A673 (cell line): ENCODE results near the gene CYTH1. TPM values are rescaled to one million over a fixed set of nuclear protein-coding genes. Genes with fewer than 3 reads are reported as not detected.
"Not testable (repeated sequence)": the region's sequence is repeated elsewhere in the genome, so short reads cannot be mapped to it uniquely, and the experiment has no call there.

Experiments used
- BruUV-seq: library from RNA; stranded (reverse); fragments of 400-500 nt; replicated peaks from 2 replicates; lab custom pipeline; 2021; lab: Mats Ljungman, UMichigan
- CTCF ChIA-PET: fragments of 300-600 bp; sonication (Branson Sonifier 250); formaldehyde crosslinking; loops from one replicate; lab custom pipeline; 2022; ENCODE audit warnings: antibody characterized with exemption; lab: Charles Lee
- POLR2A ChIA-PET: fragments of 300-600 bp; sonication (Branson Sonifier 250); formaldehyde crosslinking; loops from one replicate; lab custom pipeline; 2022; ENCODE audit warnings: antibody characterized with exemption; ENCODE audit not compliant: low non-redundant PET; lab: Charles Lee
- DNase-seq: peaks from one replicate; pipeline ENCODE4 v3.0.0-alpha.2; 2015; ENCODE audit warnings: low spot score
- H3K27ac ChIP-seq: fragments of 200-600 bp; sonication (generic); 2 replicates; pipeline ENCODE4 v1.5.1; 2016; ENCODE audit warnings: mixed run types, low read depth, mild to moderate bottlenecking, mixed read lengths, antibody characterized with exemption, low read length; ENCODE audit not compliant: poor library complexity, severe bottlenecking
- H3K27me3 ChIP-seq: fragments of 200-600 bp; sonication (generic); replicated peaks from 2 replicates; pipeline ENCODE4 v1.6.1; 2017; ENCODE audit warnings: mixed run types, low read depth, mild to moderate bottlenecking, mixed read lengths, antibody characterized with exemption, low read length; ENCODE audit not compliant: insufficient read depth, poor library complexity
- H3K36me3 ChIP-seq: fragments of 200-600 bp; sonication (generic); 2 replicates; pipeline ENCODE4 v1.6.1; 2016; ENCODE audit warnings: mixed run types, mild to moderate bottlenecking, mixed read lengths, antibody characterized with exemption, low read length; ENCODE audit not compliant: insufficient read depth, poor library complexity, severe bottlenecking
- H3K4me1 ChIP-seq: fragments of 200-600 bp; sonication (generic); 2 replicates; pipeline ENCODE4 v1.6.1; 2017; ENCODE audit warnings: mixed run types, mild to moderate bottlenecking, mixed read lengths, antibody characterized with exemption, low read length; ENCODE audit not compliant: insufficient read depth, poor library complexity, severe bottlenecking
- H3K4me3 ChIP-seq: fragments of 200-600 bp; sonication (generic); 2 replicates; pipeline ENCODE4 v1.5.1; 2016; ENCODE audit warnings: low read depth, mixed run types, mild to moderate bottlenecking, mixed read lengths, low read length; ENCODE audit not compliant: poor library complexity, severe bottlenecking
- H3K9me3 ChIP-seq: fragments of 200-600 bp; sonication (generic); 2 replicates; pipeline ENCODE4 v1.6.1; 2016; ENCODE audit warnings: mixed run types, low read depth, mild to moderate bottlenecking, mixed read lengths, antibody characterized with exemption, low read length; ENCODE audit not compliant: poor library complexity, severe bottlenecking
- CTCF ChIP-seq: fragments of 300-800, 200-600 bp; sonication (generic); conservative IDR thresholded peaks from 2 replicates; pipeline ENCODE4 v1.5.1; 2017; ENCODE audit warnings: low read depth, mild to moderate bottlenecking, antibody characterized with exemption, low read length, moderate library complexity, mixed read lengths
- EZH2 ChIP-seq: fragments of 200-600 bp; sonication (generic); IDR thresholded peaks from 2 replicates; pipeline ENCODE4 v1.6.1; 2017; ENCODE audit warnings: borderline replicate concordance, low read depth, mild to moderate bottlenecking, mixed read lengths, antibody characterized with exemption, low read length; ENCODE audit not compliant: poor library complexity, severe bottlenecking
- intact Hi-C: fragments of 100-400 bp; cut with micrococcal nuclease; formaldehyde crosslinking; loops from one replicate; pipeline ENCODE4 v1.10.0; 2022; ENCODE audit not compliant: unreplicated experiment
- total RNA-seq: library from RNA; stranded (reverse); gene quantifications from 2 replicates; pipeline ENCODE4 v1.2.3, GENCODE V29; 2021

Gene CYTH1
- total RNA-seq, 1 experiment from 2014 or later, result 17.9 TPM

- TF ChIP-seq EZH2 (no peak), CTCF (no peak)
- BruUV-seq, result no TSS peak
- no peak overlapping the region for H3K4me3 ChIP-seq
- H3K27me3 ChIP-seq, result no peaks in the 10 kb centered on the region
- ChIA-PET CTCF (no interaction called here), POLR2A (no interaction called here)
- peaks cover 4% of the 10 kb centered on the region for H3K4me1 ChIP-seq
- intact Hi-C loops, result no loop called here
- no peak for DNase-seq
- H3K36me3 ChIP-seq, result no peaks in the 10 kb centered on the region
- no peaks in the 10 kb centered on the region for H3K9me3 ChIP-seq
- no peak overlapping the region for H3K27ac ChIP-seq
Measured at GRCh38 chr17:78780335-78780734, 1.7 kb downstream of the CYTH1 start.

GRCh38 chr17:78779850-78780249 lies 2.2 kb downstream of the CYTH1 start:
- no peak for DNase-seq
- Histone ChIP-seq H3K4me1 (peaks cover 5% of the 10 kb centered on the region), H3K27ac (no peak overlapping the region), H3K4me3 (no peak overlapping the region), H3K9me3 (no peaks in the 10 kb centered on the region), H3K36me3 (no peaks in the 10 kb centered on the region), H3K27me3 (no peaks in the 10 kb centered on the region)
- intact Hi-C loops, result no loop called here
- TF ChIP-seq EZH2, result no peak
- TF ChIP-seq CTCF, result no peak
- ChIA-PET POLR2A (no interaction called here), CTCF (no interaction called here)
- no TSS peak for BruUV-seq

GRCh38 chr17:78779286-78779651 lies 2.8 kb downstream of the CYTH1 start:
- CTCF ChIA-PET, H3K9me3 ChIP-seq, DNase-seq, H3K4me3 ChIP-seq, POLR2A ChIA-PET, H3K27me3 ChIP-seq, BruUV-seq, H3K36me3 ChIP-seq, intact Hi-C loops, H3K27ac ChIP-seq: not testable (repeated sequence)
- peaks cover 11% of the 10 kb centered on the region for H3K4me1 ChIP-seq

GRCh38 chr17:78777881-78778280 lies 4.2 kb downstream of the CYTH1 start:
- Histone ChIP-seq H3K36me3 (no peaks in the 10 kb centered on the region), H3K4me1 (peaks cover 17% of the 10 kb centered on the region), H3K4me3 (no peak overlapping the region), H3K27me3 (no peaks in the 10 kb centered on the region), H3K9me3 (no peaks in the 10 kb centered on the region), H3K27ac (no peak overlapping the region)
- CTCF ChIA-PET, result no interaction called here
- no TSS peak for BruUV-seq
- POLR2A ChIA-PET, result interaction anchor here (0.7 kb wide), 1 partner anchor 249 kb away, joined by 4 read pairs; no protein-coding TSS in a partner anchor
- DNase-seq, result no peak
- no peak for TF ChIP-seq CTCF
- TF ChIP-seq EZH2, result no peak
- intact Hi-C loops, result no loop called here
